Caco-2 (cell line): ENCODE data around the gene ERC2. TPM values are rescaled to one million over a fixed set of nuclear protein-coding genes. Genes with fewer than 3 reads are reported as not detected.

Source experiments
- BruUV-seq: library from RNA; stranded (reverse); fragments of 400-500 nt; replicated peaks from 2 replicates; lab custom pipeline; 2021; lab: Mats Ljungman, UMichigan
- CTCF ChIA-PET: fragments of 300-600 bp; sonication (Branson Sonifier 250); formaldehyde crosslinking; loops from one replicate; lab custom pipeline; 2022; ENCODE audit warnings: antibody characterized with exemption; lab: Charles Lee
- POLR2A ChIA-PET: fragments of 300-600 bp; sonication (Branson Sonifier 250); formaldehyde crosslinking; loops from one replicate; lab custom pipeline; 2022; ENCODE audit warnings: antibody characterized with exemption; lab: Charles Lee
- DNase-seq, 2 experiments: peaks; one replicate each; pipeline versions ENCODE4 v3.0.0 to v3.0.0-alpha.2; 2020 to 2022
- H3K27me3 ChIP-seq: replicated peaks from 2 replicates; pipeline ENCODE4 v1.6.0; 2011; ENCODE audit warnings: low read length; ENCODE audit not compliant: control insufficient read depth, insufficient read depth
- H3K36me3 ChIP-seq: 2 replicates; pipeline ENCODE4 v1.5.1; 2011; ENCODE audit warnings: low read length; ENCODE audit not compliant: control insufficient read depth, insufficient read depth
- H3K4me1 ChIP-seq: fragments of 250-450 bp; sonication (Bioruptor Pico); 2 replicates; pipeline ENCODE4 v1.5.1; 2020; ENCODE audit warnings: mild to moderate bottlenecking
- H3K4me3 ChIP-seq: 2 replicates; pipeline ENCODE4 v1.5.1; 2011; ENCODE audit warnings: low read depth, mild to moderate bottlenecking, control low read depth, low read length
- H3K9me3 ChIP-seq: fragments of 250-450 bp; sonication (Bioruptor Pico); 2 replicates; pipeline ENCODE4 v1.5.1; 2020; ENCODE audit warnings: mild to moderate bottlenecking, moderate library complexity
- H3K27ac Mint-ChIP-seq: one replicate; pipeline ENCODE4 v1.8.0; 2022; ENCODE audit warnings: mixed read lengths; ENCODE audit not compliant: unreplicated experiment
- H3K27me3 Mint-ChIP-seq: one replicate; pipeline ENCODE4 v1.8.0; 2022; ENCODE audit warnings: mixed read lengths; ENCODE audit not compliant: insufficient read depth, unreplicated experiment
- H3K36me3 Mint-ChIP-seq: one replicate; pipeline ENCODE4 v1.8.0; 2022; ENCODE audit warnings: mild to moderate bottlenecking, mixed read lengths; ENCODE audit not compliant: insufficient read depth, unreplicated experiment
- H3K4me1 Mint-ChIP-seq: one replicate; pipeline ENCODE4 v1.8.0; 2022; ENCODE audit warnings: low read depth, mixed read lengths; ENCODE audit not compliant: unreplicated experiment
- H3K4me3 Mint-ChIP-seq: one replicate; pipeline ENCODE4 v1.8.0; 2022; ENCODE audit warnings: mild to moderate bottlenecking, moderate library complexity, mixed read lengths; ENCODE audit not compliant: unreplicated experiment
- H3K9me3 Mint-ChIP-seq: one replicate; pipeline ENCODE4 v1.8.0; 2022; ENCODE audit warnings: mixed read lengths; ENCODE audit not compliant: unreplicated experiment
- intact Hi-C: fragments of 100-400 bp; cut with micrococcal nuclease; formaldehyde crosslinking; loops from one replicate; pipeline ENCODE4 v1.10.0; 2022; ENCODE audit not compliant: unreplicated experiment
- total RNA-seq: library from RNA; stranded (reverse); gene quantifications from 2 replicates; pipeline ENCODE4 v1.2.3, GENCODE V29; 2022
- TF ChIP-seq, protein P1 (sequence below), 2 experiments: fragments of 200-600 bp in 1 of 2; IDR thresholded peaks; 1 replicate in 1 of 2; 2 replicates in 1 of 2; pipeline versions ENCODE4 v1.5.1 to v1.8.0; 2011 to 2022; ENCODE audit warnings: antibody characterized with exemption in 1 of 2, control low read depth in 1 of 2, inconsistent platforms in 1 of 2, low read depth in 1 of 2, low read length in 1 of 2, mild to moderate bottlenecking in 1 of 2, moderate library complexity in 1 of 2; ENCODE audit not compliant: insufficient read depth in 1 of 2, severe bottlenecking in 1 of 2, unreplicated experiment in 1 of 2

ERC2 gene
- total RNA-seq, 1 experiment from 2014 or later = 0.54 TPM

DNA sequence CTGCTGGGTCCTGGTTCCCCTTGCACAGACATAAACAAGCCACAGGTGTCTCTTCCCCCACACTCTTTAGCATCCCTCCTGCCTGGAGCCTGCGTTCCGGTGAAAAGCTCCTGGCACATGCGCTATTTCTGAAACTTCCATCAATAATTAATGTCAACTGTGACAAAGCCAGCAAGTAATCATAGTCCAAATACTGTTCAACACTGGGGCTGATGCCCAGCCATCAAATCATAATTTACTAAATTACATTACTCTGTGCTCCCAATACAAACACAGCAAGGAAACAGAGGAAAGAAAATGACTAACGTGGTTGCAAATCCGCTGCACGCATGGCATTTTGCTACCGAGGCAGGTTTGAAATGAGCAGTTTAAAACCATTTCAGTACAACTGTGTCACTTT is 294.7 kb downstream of the ERC2 start:
- Mint-ChIP-seq H3K4me3 (no peak overlapping the region), H3K9me3 (no peaks in the 10 kb centered on the region), H3K36me3 (no peaks in the 10 kb centered on the region), H3K4me1 (peaks cover 6% of the 10 kb centered on the region), H3K27ac (no peak overlapping the region), H3K27me3 (no peaks in the 10 kb centered on the region)
- no TSS peak for BruUV-seq
- no peak for DNase-seq
- H3K36me3 ChIP-seq = no peaks in the 10 kb centered on the region
- CTCF ChIA-PET = no interaction called here
- TF ChIP-seq, protein P1, sequence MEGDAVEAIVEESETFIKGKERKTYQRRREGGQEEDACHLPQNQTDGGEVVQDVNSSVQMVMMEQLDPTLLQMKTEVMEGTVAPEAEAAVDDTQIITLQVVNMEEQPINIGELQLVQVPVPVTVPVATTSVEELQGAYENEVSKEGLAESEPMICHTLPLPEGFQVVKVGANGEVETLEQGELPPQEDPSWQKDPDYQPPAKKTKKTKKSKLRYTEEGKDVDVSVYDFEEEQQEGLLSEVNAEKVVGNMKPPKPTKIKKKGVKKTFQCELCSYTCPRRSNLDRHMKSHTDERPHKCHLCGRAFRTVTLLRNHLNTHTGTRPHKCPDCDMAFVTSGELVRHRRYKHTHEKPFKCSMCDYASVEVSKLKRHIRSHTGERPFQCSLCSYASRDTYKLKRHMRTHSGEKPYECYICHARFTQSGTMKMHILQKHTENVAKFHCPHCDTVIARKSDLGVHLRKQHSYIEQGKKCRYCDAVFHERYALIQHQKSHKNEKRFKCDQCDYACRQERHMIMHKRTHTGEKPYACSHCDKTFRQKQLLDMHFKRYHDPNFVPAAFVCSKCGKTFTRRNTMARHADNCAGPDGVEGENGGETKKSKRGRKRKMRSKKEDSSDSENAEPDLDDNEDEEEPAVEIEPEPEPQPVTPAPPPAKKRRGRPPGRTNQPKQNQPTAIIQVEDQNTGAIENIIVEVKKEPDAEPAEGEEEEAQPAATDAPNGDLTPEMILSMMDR (IDR thresholded peaks at IDR 0.05; ENCODE audit: insufficient read depth in 1 of 2, low read depth in 1 of 2, low read length in 1 of 2, severe bottlenecking in 1 of 2, unreplicated experiment in 1 of 2) = no peak
- POLR2A ChIA-PET = no interaction called here
- no peaks in the 10 kb centered on the region for H3K4me1 ChIP-seq
- H3K27me3 ChIP-seq = no peaks in the 10 kb centered on the region
- H3K4me3 ChIP-seq = no peak overlapping the region
- no peaks in the 10 kb centered on the region for H3K9me3 ChIP-seq
- intact Hi-C loops = no loop called here

DNA sequence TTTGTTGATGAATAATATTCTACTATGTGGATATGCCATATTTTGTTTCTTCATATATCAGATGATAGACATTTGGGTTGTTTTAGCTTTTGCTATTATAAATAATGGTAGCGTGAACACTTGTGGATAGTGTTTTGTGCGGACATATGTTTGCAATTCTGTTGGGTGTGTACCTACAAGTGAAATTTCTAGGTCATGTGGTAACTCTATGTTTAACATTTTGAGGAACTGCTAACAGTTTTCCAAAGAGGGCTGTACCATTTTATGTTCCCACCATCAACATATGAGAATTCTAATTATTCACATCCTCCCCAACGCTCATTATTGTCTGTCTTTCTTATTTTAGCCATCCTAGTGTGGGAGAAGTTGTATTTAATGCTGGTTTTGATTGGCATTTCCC is 303.8 kb downstream of the ERC2 start:
- peaks cover 22% of the 10 kb centered on the region for H3K9me3 Mint-ChIP-seq
- no peaks in the 10 kb centered on the region for H3K27me3 Mint-ChIP-seq
- ChIA-PET CTCF (no interaction called here), POLR2A (no interaction called here)
- no peak overlapping the region for H3K27ac Mint-ChIP-seq
- no peaks in the 10 kb centered on the region for H3K36me3 Mint-ChIP-seq
- DNase-seq = no peak
- H3K27me3 ChIP-seq = no peaks in the 10 kb centered on the region
- no peaks in the 10 kb centered on the region for H3K9me3 ChIP-seq
- no peaks in the 10 kb centered on the region for H3K4me1 Mint-ChIP-seq
- no TSS peak for BruUV-seq
- H3K36me3 ChIP-seq = no peaks in the 10 kb centered on the region; the same call in 1 of the 2 replicates
- H3K4me1 ChIP-seq = no peaks in the 10 kb centered on the region
- H3K4me3 ChIP-seq = no peak overlapping the region
- intact Hi-C loops = no loop called here
- no peak overlapping the region for H3K4me3 Mint-ChIP-seq
- TF ChIP-seq, protein P1 (IDR thresholded peaks at IDR 0.05; ENCODE audit: insufficient read depth in 1 of 2, low read depth in 1 of 2, low read length in 1 of 2, severe bottlenecking in 1 of 2, unreplicated experiment in 1 of 2) = no peak

DNA sequence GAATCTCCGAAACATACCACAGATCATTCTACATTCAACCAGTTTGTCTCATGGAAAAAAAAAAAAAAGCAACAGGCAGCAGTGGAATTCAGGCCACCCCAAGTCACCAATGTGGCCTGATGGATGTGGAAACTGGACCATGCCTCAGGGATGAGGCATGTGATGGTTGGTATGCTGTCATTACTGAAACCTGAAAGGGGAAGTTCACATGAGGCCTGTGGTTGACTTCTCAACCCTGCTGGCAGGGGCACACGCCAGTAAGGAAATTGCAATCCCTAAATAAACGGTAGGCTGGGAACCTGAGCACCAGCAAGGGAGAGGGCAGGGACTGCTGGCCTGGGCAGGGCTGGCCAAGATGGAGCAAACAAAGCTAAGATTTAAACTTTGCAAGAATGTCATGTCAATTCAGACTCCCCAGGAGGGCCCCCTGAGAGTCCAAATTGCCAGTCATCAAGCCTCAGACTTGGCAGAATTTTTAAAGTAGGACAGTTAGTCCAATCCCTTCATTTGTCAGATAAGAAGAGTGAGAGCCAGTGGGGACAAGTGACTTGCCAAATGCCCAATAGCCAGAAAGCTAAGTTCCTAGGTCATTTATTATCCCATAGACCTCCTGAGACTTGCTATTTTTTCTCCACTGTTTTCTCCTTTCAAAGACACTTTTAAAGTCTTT is 310.4 kb downstream of the ERC2 start:
- CTCF ChIA-PET = no interaction called here
- H3K27me3 Mint-ChIP-seq = no peaks in the 10 kb centered on the region
- no TSS peak for BruUV-seq
- H3K4me3 Mint-ChIP-seq = no peak overlapping the region
- intact Hi-C loops = no loop called here
- no peak for DNase-seq
- TF ChIP-seq, protein P1 (IDR thresholded peaks at IDR 0.05; ENCODE audit: insufficient read depth in 1 of 2, low read depth in 1 of 2, low read length in 1 of 2, severe bottlenecking in 1 of 2, unreplicated experiment in 1 of 2) = no peak
- POLR2A ChIA-PET = no interaction called here
- Histone ChIP-seq H3K9me3 (no peaks in the 10 kb centered on the region), H3K4me1 (no peaks in the 10 kb centered on the region), H3K36me3 (no peaks in the 10 kb centered on the region; the same call in 1 of the 2 replicates), H3K4me3 (no peak overlapping the region), H3K27me3 (no peaks in the 10 kb centered on the region)
- H3K27ac Mint-ChIP-seq = no peak overlapping the region
- peaks cover 15% of the 10 kb centered on the region for H3K9me3 Mint-ChIP-seq
- H3K4me1 Mint-ChIP-seq = no peaks in the 10 kb centered on the region
- no peaks in the 10 kb centered on the region for H3K36me3 Mint-ChIP-seq
